SK-MEL-5 (cell line): ENCODE results near the gene DCDC2B. TPM values are rescaled to one million over a fixed set of nuclear protein-coding genes. Genes with fewer than 3 reads are reported as not detected.

ENCODE experiments used
- DNase-seq: peaks from one replicate; pipeline ENCODE4 v3.0.0-alpha.2; 2016; ENCODE audit warnings: low read depth, low spot score
- in situ Hi-C: cut with HindIII; loops from 2 replicates; pipeline ENCODE4 v1.10.0; 2016; ENCODE audit warnings: low sequenced_read_pairs, high pct_unique_total_duplicates, low pct_unique_long_range_greater_than_20kb
- total RNA-seq: library from RNA; depleted of rRNA; stranded (reverse); fragments of >200 nt; shearing (Covaris generic); gene quantifications from 2 replicates; pipeline ENCODE4 v1.2.3, GENCODE V29; 2014

Gene DCDC2B
- total RNA-seq, 1 experiment from 2014 or later = not detected

DNA sequence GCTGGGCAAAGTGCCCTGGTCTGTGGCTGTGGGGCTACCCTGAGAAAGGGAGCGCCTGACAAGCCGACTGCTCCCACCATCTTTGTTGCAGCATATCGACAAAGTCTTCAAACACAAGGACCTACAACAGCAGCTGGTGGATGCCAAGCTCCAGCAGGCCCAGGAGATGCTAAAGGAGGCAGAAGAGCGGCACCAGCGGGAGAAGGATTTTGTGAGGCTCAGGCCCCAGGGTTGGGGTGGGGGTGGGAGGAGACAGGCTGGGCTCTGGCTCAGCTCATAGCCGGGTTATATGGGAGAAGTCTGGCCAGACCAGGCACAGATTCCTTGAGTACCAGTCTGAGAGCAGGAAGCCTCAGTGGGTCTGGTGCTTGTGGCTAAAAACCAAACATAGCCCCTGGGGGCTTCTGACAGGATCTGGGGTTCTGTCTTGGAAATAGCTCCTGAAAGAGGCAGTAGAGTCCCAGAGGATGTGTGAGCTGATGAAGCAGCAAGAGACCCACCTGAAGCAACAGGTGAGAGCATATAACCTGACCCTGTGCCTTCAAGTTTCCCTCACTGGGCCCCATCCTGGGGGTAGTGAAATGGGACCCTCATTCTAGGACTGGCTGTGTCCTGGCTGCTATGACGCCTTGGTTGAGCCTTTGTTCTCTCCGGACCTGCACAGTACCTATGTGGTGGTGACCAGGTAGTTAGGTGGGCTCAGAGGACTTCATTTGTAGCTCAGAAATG lies 16.5 kb upstream of the DCDC2B start:
- in situ Hi-C loops = no loop called here
- no peak for DNase-seq

DNA sequence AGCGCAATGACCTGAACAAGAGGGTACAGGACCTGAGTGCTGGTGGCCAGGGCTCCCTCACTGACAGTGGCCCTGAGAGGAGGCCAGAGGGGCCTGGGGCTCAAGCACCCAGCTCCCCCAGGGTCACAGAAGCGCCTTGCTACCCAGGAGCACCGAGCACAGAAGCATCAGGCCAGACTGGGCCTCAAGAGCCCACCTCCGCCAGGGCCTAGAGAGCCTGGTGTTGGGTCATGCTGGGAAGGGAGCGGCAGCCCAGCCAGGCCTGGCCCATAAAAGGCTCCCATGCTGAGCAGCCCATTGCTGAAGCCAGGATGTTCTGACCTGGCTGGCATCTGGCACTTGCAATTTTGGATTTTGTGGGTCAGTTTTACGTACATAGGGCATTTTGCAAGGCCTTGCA lies 13.9 kb upstream of the DCDC2B start:
- in situ Hi-C loops = no loop called here
- no peak for DNase-seq

GRCh38 chr1:32195531-32195930 lies 13.4 kb upstream of the DCDC2B start:
- in situ Hi-C loops = no loop called here
- DNase-seq = no peak

- in situ Hi-C loops = no loop called here
- DNase-seq = no peak
Measured at GRCh38 chr1:32195972-32196823, 12.7 kb upstream of the DCDC2B start.

DNA sequence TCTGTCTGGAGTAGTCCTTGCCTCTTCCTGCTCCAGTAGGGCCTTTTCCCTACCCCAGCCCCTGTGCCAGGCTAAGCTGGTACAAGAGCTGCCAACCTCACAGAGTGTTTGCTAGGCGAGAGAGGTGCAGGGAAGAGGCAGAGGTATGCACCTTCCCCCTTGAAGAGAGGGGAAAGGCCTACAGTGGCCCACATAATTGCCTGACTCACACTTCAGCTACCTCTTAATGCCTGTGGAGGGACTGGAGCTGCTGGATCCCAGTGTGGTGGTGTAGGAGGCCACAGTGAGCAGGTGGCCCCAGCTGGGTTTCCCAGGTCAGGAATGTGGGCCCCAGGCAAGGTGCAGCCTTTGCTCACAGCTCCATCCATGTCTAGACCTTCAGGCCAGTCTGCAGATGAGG lies 11.8 kb upstream of the DCDC2B start:
- in situ Hi-C loops = no loop called here
- DNase-seq = no peak

GRCh38 chr1:32197837-32198236 lies 11.1 kb upstream of the DCDC2B start:
- no peak for DNase-seq
- in situ Hi-C loops = no loop called here

- in situ Hi-C loops = no loop called here
- no peak for DNase-seq
Measured at GRCh38 chr1:32198237-32199042, 10.4 kb upstream of the DCDC2B start.

DNA sequence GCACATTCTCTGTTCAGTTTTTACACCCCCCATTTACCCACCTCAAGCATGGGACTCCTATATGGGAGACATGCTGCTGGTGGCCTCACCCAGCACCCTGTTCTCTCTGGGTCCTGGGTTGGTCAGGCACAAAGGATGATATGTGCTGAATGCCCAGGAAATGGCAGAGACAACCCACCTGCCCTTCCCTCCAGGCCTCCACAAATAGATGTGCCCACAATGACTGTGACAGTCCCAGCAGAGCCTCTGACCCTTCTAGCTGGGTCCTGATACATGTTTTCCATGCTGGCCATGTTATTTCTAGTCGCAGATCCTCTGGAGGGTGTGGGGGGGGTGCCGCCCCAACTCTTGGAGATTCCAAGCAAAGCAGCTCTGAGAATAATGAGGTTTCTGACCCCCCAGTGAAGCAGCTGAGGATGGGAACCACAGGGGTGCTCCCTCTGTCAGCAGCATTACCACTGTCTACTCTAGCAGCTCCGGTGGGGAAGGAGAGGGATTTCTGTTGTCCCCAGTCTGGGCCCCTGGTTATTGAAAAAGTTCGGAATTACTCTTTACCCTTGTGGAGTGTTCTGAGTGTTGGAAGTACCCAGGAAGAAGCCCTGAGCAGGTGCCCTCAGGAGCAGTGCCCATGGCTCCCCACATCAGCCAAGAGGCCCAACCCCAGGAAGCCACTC lies 9.7 kb upstream of the DCDC2B start:
- in situ Hi-C loops = no loop called here
- no peak for DNase-seq

DNA sequence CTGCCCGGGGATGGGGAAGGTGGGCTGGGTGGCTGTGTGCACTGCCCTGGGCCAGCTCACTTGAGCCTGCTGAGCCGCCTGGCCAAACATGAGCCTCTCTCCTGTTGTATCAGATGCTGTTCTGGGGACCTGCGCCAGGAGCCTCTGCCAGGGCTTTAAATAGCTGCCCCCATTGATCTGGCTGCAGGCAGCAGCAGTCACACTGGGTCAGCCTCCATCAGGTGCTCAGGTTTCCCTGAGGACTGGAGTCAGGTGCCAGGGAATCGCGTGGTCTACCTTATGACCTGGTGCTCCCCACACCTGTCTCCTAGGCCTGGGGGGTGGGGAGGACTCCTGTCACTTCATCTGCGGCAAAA lies 9.2 kb upstream of the DCDC2B start:
- in situ Hi-C loops = no loop called here
- no peak for DNase-seq

GRCh38 chr1:32200226-32201010 lies 8.5 kb upstream of the DCDC2B start, which contains the start of gene CCDC28B:
Gene CCDC28B, plus strand, starts transcription at chr1:32200595. Its CDS starts 1,341 bp downstream, at chr1:32201936.
- peak; percentile 51 for DNase-seq
- in situ Hi-C loops = no loop called here

- in situ Hi-C loops = no loop called here
- no peak for DNase-seq
Measured at GRCh38 chr1:32201011-32201855, 7.7 kb upstream of the DCDC2B start.

GRCh38 chr1:32204943-32205361 lies 3.9 kb upstream of the DCDC2B start:
- in situ Hi-C loops = no loop called here
- DNase-seq = no peak

DNA sequence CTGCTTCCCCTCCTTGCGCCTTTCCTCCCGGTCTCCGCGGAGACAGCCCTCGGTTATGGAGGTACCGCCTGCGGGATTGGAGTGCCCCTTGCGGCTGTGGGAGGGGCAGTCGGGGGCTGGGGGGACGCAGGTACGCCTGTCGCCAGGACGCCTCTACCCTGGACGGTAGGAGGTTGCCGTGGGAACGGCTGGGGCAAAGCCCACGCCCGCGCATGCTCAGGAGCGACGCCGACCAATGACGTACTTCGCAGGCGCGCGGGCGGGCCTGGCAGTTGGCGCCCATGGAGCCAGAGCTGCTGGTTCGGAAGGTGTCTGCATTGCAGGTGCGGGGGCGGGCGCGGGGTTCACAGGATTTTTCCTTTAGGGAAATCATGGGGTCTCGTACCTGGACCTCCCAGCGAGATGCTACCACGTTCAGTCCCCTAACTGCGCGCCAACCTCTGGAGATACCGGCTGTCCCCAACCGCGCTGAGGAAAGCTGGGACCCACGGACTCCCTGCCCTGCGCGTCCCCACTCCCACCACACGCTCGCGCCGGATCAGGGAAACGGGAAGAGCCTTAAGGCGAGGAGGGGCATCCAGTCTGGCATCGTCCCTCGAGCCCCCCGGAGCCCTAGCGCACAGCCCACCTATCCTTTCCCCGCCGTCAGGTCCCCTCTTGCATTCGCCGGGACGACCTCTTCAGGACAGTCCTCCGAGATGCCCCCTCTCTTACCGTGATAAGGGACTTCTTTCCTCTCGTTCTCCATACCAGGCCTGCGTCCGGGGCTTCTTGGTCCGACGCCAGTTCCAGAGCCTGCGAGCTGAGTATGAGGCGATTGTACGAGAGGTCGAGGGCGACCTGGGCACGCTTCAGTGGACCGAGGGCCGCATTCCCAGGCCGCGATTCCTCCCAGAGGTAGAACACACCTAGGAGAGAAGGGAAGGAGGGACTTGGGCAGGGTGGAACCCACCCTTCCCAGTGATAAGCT lies 3.2 kb upstream of the DCDC2B start, which contains the start of gene IQCC:
TSS of gene IQCC (plus strand) at position 271 of the 970 bp plus-strand sequence. CDS start at position 282, 11 bp downstream.
- peak; percentile 73 for DNase-seq
- in situ Hi-C loops = no loop called here

- DNase-seq = no peak
- in situ Hi-C loops = no loop called here
Measured at GRCh38 chr1:32208469-32208868, 420 bp upstream of the DCDC2B start.
